Central memory CD4-positive, alpha-beta T cell (primary cell): ENCODE results near the gene NHLRC4.
"Not testable (repeated sequence)": the region's sequence is repeated elsewhere in the genome, so short reads cannot be mapped to it uniquely, and the experiment has no call there.

Experiments used
- DNase-seq: peaks from one replicate; pipeline ENCODE4 v3.0.0; 2022

The NHLRC4 gene

GRCh38 chr16:586047-586644 is 19.3 kb downstream of the NHLRC4 start:
- DNase-seq: no peak

GRCh38 chr16:586645-587590 is 20.1 kb downstream of the NHLRC4 start:
- no peak for DNase-seq

GRCh38 chr16:588639-588888 is 21.8 kb downstream of the NHLRC4 start:
- DNase-seq: no peak

GRCh38 chr16:588889-589657 is 22.3 kb downstream of the NHLRC4 start:
- peak; percentile 98 for DNase-seq

GRCh38 chr16:589658-590187 is 22.9 kb downstream of the NHLRC4 start, which contains the start of gene RAB40C:
Gene RAB40C, plus strand, starts transcription at chr16:590066. Its CDS starts 226 bp downstream, at chr16:590292.
- peak; percentile 99 for DNase-seq

- no peak for DNase-seq
Observed at GRCh38 chr16:590188-590814, 23.5 kb downstream of the NHLRC4 start.

GRCh38 chr16:590815-591200 is 24.0 kb downstream of the NHLRC4 start:
- no peak for DNase-seq

- no peak for DNase-seq
Observed at GRCh38 chr16:591231-591630, 24.4 kb downstream of the NHLRC4 start.

- no peak for DNase-seq
Observed at GRCh38 chr16:591892-592517, 25.2 kb downstream of the NHLRC4 start.

GRCh38 chr16:592518-593306 is 25.9 kb downstream of the NHLRC4 start:
- DNase-seq: no peak

- no peak for DNase-seq
Observed at GRCh38 chr16:593406-593805, 26.6 kb downstream of the NHLRC4 start.

GRCh38 chr16:593807-594206 is 27.0 kb downstream of the NHLRC4 start:
- DNase-seq: no peak

GRCh38 chr16:595094-595528 is 28.3 kb downstream of the NHLRC4 start:
- no peak for DNase-seq

- no peak for DNase-seq
Observed at GRCh38 chr16:595942-596735, 29.3 kb downstream of the NHLRC4 start.

GRCh38 chr16:596736-597060 is 29.9 kb downstream of the NHLRC4 start:
- DNase-seq: no peak

- not testable (repeated sequence) for DNase-seq
Observed at GRCh38 chr16:597655-598054, 30.9 kb downstream of the NHLRC4 start.

GRCh38 chr16:598823-599739 is 32.3 kb downstream of the NHLRC4 start:
- DNase-seq: no peak

GRCh38 chr16:600781-601180 is 34.0 kb downstream of the NHLRC4 start:
- no peak for DNase-seq

- no peak for DNase-seq
Observed at GRCh38 chr16:603933-604332, 37.1 kb downstream of the NHLRC4 start.
